Measurements from ENCODE around the gene SPTBN1. TPM values are rescaled to one million over a fixed set of nuclear protein-coding genes. Genes with fewer than 3 reads are reported as not detected.

Gene SPTBN1
- total RNA-seq, 1 donor from 2014 or later, result 217 TPM

- Mint-ChIP-seq H3K4me3 (peak overlapping the region; percentile 84), H3K27me3 (ENCODE audit: low read depth) (peaks cover 3% of the 10 kb centered on the region), H3K9me3 (no peaks in the 10 kb centered on the region), H3K27ac (ENCODE audit: unreplicated experiment) (peak overlapping the region; percentile 79), H3K4me1 (peaks cover 37% of the 10 kb centered on the region), H3K36me3 (ENCODE audit: low read depth) (no peaks in the 10 kb centered on the region)
- peak; percentile 6 for DNase-seq (ENCODE audit: low read depth, low spot score)
- no peak for TF ChIP-seq CTCF (conservative IDR thresholded peaks at IDR 0.05)
Observed at GRCh38 chr2:54455131-54455562, 980 bp upstream of the SPTBN1 start.

GRCh38 chr2:54456362-54456611 lies 160 bp downstream of the SPTBN1 start:
- H3K9me3 Mint-ChIP-seq, result no peaks in the 10 kb centered on the region
- DNase-seq (ENCODE audit: low read depth, low spot score), result no peak
- no peak for TF ChIP-seq CTCF (conservative IDR thresholded peaks at IDR 0.05)
- peaks cover 3% of the 10 kb centered on the region for H3K27me3 Mint-ChIP-seq (ENCODE audit: low read depth)
- no peaks in the 10 kb centered on the region for H3K36me3 Mint-ChIP-seq (ENCODE audit: low read depth)
- peak overlapping the region; percentile 71 for H3K4me3 Mint-ChIP-seq
- H3K4me1 Mint-ChIP-seq, result peaks cover 43% of the 10 kb centered on the region
- H3K27ac Mint-ChIP-seq (ENCODE audit: unreplicated experiment), result no peak overlapping the region

- H3K4me3 Mint-ChIP-seq, result peak overlapping the region; percentile 97
- H3K9me3 Mint-ChIP-seq, result no peaks in the 10 kb centered on the region
- peak overlapping the region; percentile 91 for H3K27ac Mint-ChIP-seq (ENCODE audit: unreplicated experiment)
- H3K36me3 Mint-ChIP-seq (ENCODE audit: low read depth), result no peaks in the 10 kb centered on the region
- peaks cover 44% of the 10 kb centered on the region for H3K4me1 Mint-ChIP-seq
- TF ChIP-seq CTCF (conservative IDR thresholded peaks at IDR 0.05), result no peak
- peaks cover 3% of the 10 kb centered on the region for H3K27me3 Mint-ChIP-seq (ENCODE audit: low read depth)
- DNase-seq (ENCODE audit: low read depth, low spot score), result peak; percentile 37
Observed at GRCh38 chr2:54456612-54457322, 640 bp downstream of the SPTBN1 start.

GRCh38 chr2:54457323-54458023 lies 1.3 kb downstream of the SPTBN1 start:
- H3K4me3 Mint-ChIP-seq, result peak overlapping the region; percentile 97
- no peaks in the 10 kb centered on the region for H3K36me3 Mint-ChIP-seq (ENCODE audit: low read depth)
- H3K4me1 Mint-ChIP-seq, result peaks cover 44% of the 10 kb centered on the region

GRCh38 chr2:54459037-54459441 lies 2.9 kb downstream of the SPTBN1 start:
- H3K27ac Mint-ChIP-seq (ENCODE audit: unreplicated experiment), result no peak overlapping the region
- no peak for TF ChIP-seq CTCF (conservative IDR thresholded peaks at IDR 0.05)
- no peaks in the 10 kb centered on the region for H3K36me3 Mint-ChIP-seq (ENCODE audit: low read depth)
- no peak for DNase-seq (ENCODE audit: low read depth, low spot score)
- H3K4me1 Mint-ChIP-seq, result peaks cover 51% of the 10 kb centered on the region
- peak overlapping the region; percentile 97 for H3K4me3 Mint-ChIP-seq
- peaks cover 3% of the 10 kb centered on the region for H3K27me3 Mint-ChIP-seq (ENCODE audit: low read depth)
- H3K9me3 Mint-ChIP-seq, result no peaks in the 10 kb centered on the region

More at GRCh38 chr2:54457323-54458023, 1.3 kb downstream of the SPTBN1 start:
- Mint-ChIP-seq H3K27me3 (ENCODE audit: low read depth) (peaks cover 3% of the 10 kb centered on the region), H3K27ac (ENCODE audit: unreplicated experiment) (peak overlapping the region; percentile 91), H3K9me3 (no peaks in the 10 kb centered on the region)
- no peak for TF ChIP-seq CTCF (conservative IDR thresholded peaks at IDR 0.05)
- DNase-seq (ENCODE audit: low read depth, low spot score), result peak; percentile 25
